Coronary artery (tissue), 2 donors: ENCODE data around the gene TSPAN4.

Source experiments
- DNase-seq: peaks from one replicate; pipeline ENCODE4 v3.0.0-alpha.2; 2017; ENCODE audit warnings: low spot score
- H3K27ac ChIP-seq, 2 donors: fragments of 200-600 bp; sonication (generic); one replicate each; pipeline ENCODE4 v1.5.1; 2016 to 2019
- H3K4me3 ChIP-seq: fragments of 200-600 bp; sonication (generic); 2 replicates; pipeline ENCODE4 v1.5.1; 2016; ENCODE audit warnings: mild to moderate bottlenecking, moderate library complexity
- CTCF ChIP-seq: fragments of 200-600 bp; sonication (generic); IDR thresholded peaks from one replicate; pipeline ENCODE4 v1.5.1; 2019; ENCODE audit warnings: antibody characterized with exemption

The TSPAN4 gene

GRCh38 chr11:913043-913442 lies 70.4 kb downstream of the TSPAN4 start:
- Histone ChIP-seq H3K4me3 (no peak overlapping the region), H3K27ac (peak overlapping the region in 1 of 2 donors; percentile 35)
- DNase-seq = no peak
- TF ChIP-seq CTCF = no peak

DNA sequence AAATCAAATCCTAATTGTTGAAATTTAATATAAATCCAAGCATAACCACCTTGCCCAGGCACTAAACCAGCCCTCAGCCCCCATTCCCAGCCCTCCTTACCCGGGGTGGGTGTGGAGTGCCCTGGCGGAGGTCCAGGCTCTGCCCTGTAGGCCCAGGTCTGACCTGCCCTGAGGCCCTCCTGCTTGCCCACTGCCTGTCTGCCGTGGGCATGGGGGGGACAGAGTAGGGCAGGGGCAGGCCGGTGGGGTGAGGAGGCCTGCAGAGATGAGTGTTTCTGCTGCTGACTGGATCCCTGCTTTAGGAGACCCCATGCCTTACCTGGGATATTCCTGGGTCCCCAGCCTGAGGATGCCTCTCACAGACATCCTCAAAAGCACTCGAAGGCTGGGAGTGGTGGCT lies 71.6 kb downstream of the TSPAN4 start:
- no peak for DNase-seq
- Histone ChIP-seq H3K27ac (peak overlapping the region in 1 of 2 donors; percentile 82), H3K4me3 (peak overlapping the region; percentile 29)
- TF ChIP-seq CTCF = no peak

GRCh38 chr11:914747-915501 lies 72.3 kb downstream of the TSPAN4 start:
- Histone ChIP-seq H3K27ac (peak overlapping the region in 1 of 2 donors; percentile 82), H3K4me3 (peak overlapping the region; percentile 29)
- DNase-seq = no peak
- TF ChIP-seq CTCF = no peak
